Endothelial cell of umbilical vein (primary cell): ENCODE measurements around the gene TMEM120B. TPM values are rescaled to one million over a fixed set of nuclear protein-coding genes. Genes with fewer than 3 reads are reported as not detected.

Experiments used
- BruUV-seq: library from RNA; stranded (reverse); fragments of 400-500 nt; replicated peaks from 2 replicates; lab custom pipeline; 2021; lab: Mats Ljungman, UMichigan
- CTCF ChIA-PET: fragments of 300-600, 350-600 bp; sonication (Branson Sonifier 250); formaldehyde crosslinking; loops from one replicate; lab custom pipeline; 2021; ENCODE audit warnings: antibody characterized with exemption, inconsistent platforms; lab: Charles Lee
- POLR2A ChIA-PET: fragments of 300-600, 350-600 bp; sonication (Branson Sonifier 250); formaldehyde crosslinking; loops from one replicate; lab custom pipeline; 2021; ENCODE audit warnings: antibody characterized with exemption, inconsistent platforms; lab: Charles Lee
- DNase-seq: peaks from one replicate; pipeline ENCODE4 v3.0.0-alpha.2; 2011; ENCODE audit warnings: low read depth, low spot score
- FAIRE-seq: peaks from 2 replicates; lab custom pipeline; 2011; peaks lifted over from hg19 to GRCh38; lab: Jason Lieb, UNC
- H2AFZ ChIP-seq: 2 replicates; pipeline ENCODE4 v1.6.0; 2012; ENCODE audit warnings: low read depth, low read length, control low read depth, inconsistent platforms
- H3K27ac ChIP-seq: 2 replicates; pipeline ENCODE4 v1.5.1; 2011; ENCODE audit warnings: low read depth, mild to moderate bottlenecking, control low read depth, low read length, moderate library complexity; ENCODE audit not compliant: insufficient read depth
- H3K27me3 ChIP-seq, 2 experiments: 2 replicates each; pipeline versions ENCODE4 v1.6.0 to v1.6.1; 2011; ENCODE audit warnings: low read length in 2 of 2, mixed read lengths in 1 of 2; ENCODE audit not compliant: control insufficient read depth in 2 of 2, insufficient read depth in 2 of 2
- H3K36me3 ChIP-seq, 2 experiments: 2 replicates in 1 of 2; 3 replicates in 1 of 2; pipeline ENCODE4 v1.5.1; 2011; ENCODE audit warnings: low read length in 2 of 2, mild to moderate bottlenecking in 1 of 2, moderate library complexity in 1 of 2; ENCODE audit not compliant: control insufficient read depth in 2 of 2, insufficient read depth in 2 of 2; ENCODE audit errors: extremely low read depth in 1 of 2
- H3K4me1 ChIP-seq: 3 replicates; pipeline ENCODE4 v1.5.1; 2011; ENCODE audit warnings: mild to moderate bottlenecking, low read length; ENCODE audit not compliant: control insufficient read depth, insufficient read depth; ENCODE audit errors: extremely low read depth
- H3K4me2 ChIP-seq: 2 replicates; pipeline ENCODE4 v1.6.1; 2011; ENCODE audit warnings: low read length, control low read depth, mixed read lengths; ENCODE audit not compliant: insufficient read depth
- H3K4me3 ChIP-seq, 3 experiments: fragments of 200-600 bp in 1 of 3; sonication (generic), shearing (Covaris generic) in 1 of 3; replicated peaks in 1 of 3; 2 replicates each; pipeline ENCODE4 v1.5.1; 2011 to 2016; ENCODE audit warnings: control low read depth in 3 of 3, low read length in 3 of 3, mild to moderate bottlenecking in 2 of 3, inconsistent platforms in 1 of 3, low read depth in 1 of 3, moderate library complexity in 1 of 3; ENCODE audit not compliant: insufficient read depth in 1 of 3
- H3K79me2 ChIP-seq: 2 replicates; pipeline ENCODE4 v1.6.0; 2012; ENCODE audit warnings: low read length, inconsistent platforms; ENCODE audit not compliant: control insufficient read depth, insufficient read depth
- H3K9ac ChIP-seq: replicated peaks from 2 replicates; pipeline ENCODE3; 2011; ENCODE audit warnings: low read length, control low read depth; ENCODE audit not compliant: insufficient read depth; ENCODE audit errors: extremely low read depth
- H3K9me1 ChIP-seq: replicated peaks from 3 replicates; pipeline ENCODE4 v1.6.0; 2011; ENCODE audit warnings: mild to moderate bottlenecking, low read length; ENCODE audit not compliant: control insufficient read depth, insufficient read depth; ENCODE audit errors: extremely low read depth
- H3K9me3 ChIP-seq: replicated peaks from 2 replicates; pipeline ENCODE4 v1.5.1; 2012; ENCODE audit warnings: low read length, inconsistent platforms; ENCODE audit not compliant: control insufficient read depth, insufficient read depth
- H4K20me1 ChIP-seq: replicated peaks from 2 replicates; pipeline ENCODE3; 2011; ENCODE audit warnings: mild to moderate bottlenecking, low read length; ENCODE audit not compliant: control insufficient read depth, insufficient read depth; ENCODE audit errors: extremely low read depth
- EZH2 ChIP-seq: IDR thresholded peaks from 2 replicates; pipeline ENCODE4 v1.6.1; 2012; ENCODE audit warnings: borderline replicate concordance, low read depth, mild to moderate bottlenecking, moderate library complexity, low read length, inconsistent platforms; ENCODE audit not compliant: severe bottlenecking
- FOS ChIP-seq: IDR thresholded peaks from 2 replicates; pipeline ENCODE4 v1.6.1; 2011; ENCODE audit warnings: mild to moderate bottlenecking, low read length, moderate library complexity, borderline replicate concordance; ENCODE audit not compliant: insufficient read depth
- GATA2 ChIP-seq: IDR thresholded peaks from 2 replicates; pipeline ENCODE4 v1.7.0; 2011; ENCODE audit warnings: low read depth, mild to moderate bottlenecking, moderate library complexity, mixed read lengths, low read length; ENCODE audit not compliant: insufficient read length, insufficient read depth
- JUN ChIP-seq: IDR thresholded peaks from 2 replicates; pipeline ENCODE4 v1.6.1; 2011; ENCODE audit warnings: borderline replicate concordance, low read depth; ENCODE audit not compliant: insufficient read length, insufficient read depth
- MYC ChIP-seq: IDR thresholded peaks from one replicate; pipeline ENCODE4 v1.6.1; 2011; ENCODE audit warnings: mild to moderate bottlenecking, low read depth, low read length
- POLR2A ChIP-seq: IDR thresholded peaks from 2 replicates; pipeline ENCODE4 v1.6.1; 2012; ENCODE audit warnings: low read depth, mild to moderate bottlenecking, control low read depth, low read length
- POLR2AphosphoS5 ChIP-seq: IDR thresholded peaks from 2 replicates; pipeline ENCODE4 v1.6.1; 2012; ENCODE audit warnings: low read depth, mild to moderate bottlenecking, control low read depth, low read length, moderate library complexity; ENCODE audit not compliant: insufficient read depth
- dilution Hi-C: fragments of 300-500 bp; cut with MboI; formaldehyde crosslinking; loops from one replicate; pipeline ENCODE4 v1.15.0; 2019; ENCODE audit warnings: low sequenced_read_pairs; ENCODE audit not compliant: extremely low pct_ligation_motif_present
- intact Hi-C: fragments of 100-400 bp; cut with micrococcal nuclease; formaldehyde crosslinking; loops from one replicate; pipeline ENCODE4 v1.10.0; 2022
- polyA plus RNA-seq, 4 experiments: library from polyadenylated mRNA; depleted of rRNA in 3 of 4; stranded (reverse) in 3 of 4; unstranded in 1 of 4; fragments of >200 nt; gene quantifications; 2 replicates each; pipeline versions ENCODE4 v1.2.1 to v1.2.3, GENCODE V29; 2011 to 2012; ENCODE audit warnings: missing spikeins in 1 of 4
- total RNA-seq: library from RNA; stranded (reverse); gene quantifications from 2 replicates; pipeline ENCODE4 v1.2.3, GENCODE V29; 2021
- TF ChIP-seq, protein P1 (sequence below), 2 donors: IDR thresholded peaks; 1 replicate in 1 of 2; 2 replicates in 1 of 2; pipeline ENCODE4 v1.5.1; 2011; ENCODE audit warnings: low read length in 2 of 2, mild to moderate bottlenecking in 2 of 2, moderate library complexity in 2 of 2, control low read depth in 1 of 2, inconsistent platforms in 1 of 2, low read depth in 1 of 2; ENCODE audit not compliant: insufficient read depth in 1 of 2; ENCODE audit errors: extremely low read depth in 1 of 2
- TF ChIP-seq, protein P2 (sequence below): IDR thresholded peaks from 2 replicates; pipeline ENCODE4 v1.6.1; 2011; ENCODE audit not compliant: insufficient read depth, insufficient read length

The TMEM120B gene
- total and polyA plus RNA-seq, 2 donors (not counting 3 experiments of a cell fraction or from before 2014, with no cell fraction given): 10.4 to 12.8 TPM

DNA sequence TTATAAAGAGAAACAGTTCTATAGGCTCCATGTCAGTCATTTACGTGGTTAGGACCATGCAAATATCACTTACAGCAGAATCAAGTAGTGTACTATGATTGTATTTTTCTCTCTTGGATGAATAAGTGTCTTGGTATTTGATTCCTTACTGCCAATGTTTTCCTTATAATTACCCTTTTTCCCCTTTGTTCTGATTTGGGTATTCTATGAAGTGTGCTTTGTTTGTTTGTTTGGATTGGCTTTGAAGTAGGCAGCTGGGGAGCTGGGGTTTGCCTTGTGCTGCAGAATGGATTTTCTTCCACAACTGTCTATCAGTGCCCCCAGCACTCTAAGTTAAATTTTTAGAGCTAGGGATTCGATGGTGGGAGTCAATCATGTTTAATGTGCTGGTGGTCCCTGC, 12.4 kb downstream of the TMEM120B start:
- Histone ChIP-seq H3K4me3 (no peak overlapping the region), H3K79me2 (peaks cover 2% of the 10 kb centered on the region), H2AFZ (no peak overlapping the region), H3K9me1 (no peaks in the 10 kb centered on the region), H3K4me1 (peaks cover 7% of the 10 kb centered on the region), H3K4me2 (no peak overlapping the region), H3K9me3 (no peaks in the 10 kb centered on the region), H3K27me3 (no peaks in the 10 kb centered on the region), H3K9ac (no peak overlapping the region), H3K27ac (no peak overlapping the region), H3K36me3 (no peaks in the 10 kb centered on the region), H4K20me1 (no peaks in the 10 kb centered on the region)
- intact Hi-C loops: no loop called here
- ChIA-PET POLR2A (interaction anchor here (0.5 kb wide), 1 partner anchor 432 kb away, joined by 4 read pairs; no protein-coding TSS in a partner anchor), CTCF (interaction anchor here (1.3 kb wide), 1 partner anchor 12 kb away, joined by 4 read pairs; the partner anchor contains the start of gene TMEM120B)
- TF ChIP-seq JUN (no peak), MYC (no peak), EZH2 (no peak), FOS (no peak), POLR2AphosphoS5 (no peak), GATA2 (no peak), POLR2A (no peak)
- TF ChIP-seq, protein P1, sequence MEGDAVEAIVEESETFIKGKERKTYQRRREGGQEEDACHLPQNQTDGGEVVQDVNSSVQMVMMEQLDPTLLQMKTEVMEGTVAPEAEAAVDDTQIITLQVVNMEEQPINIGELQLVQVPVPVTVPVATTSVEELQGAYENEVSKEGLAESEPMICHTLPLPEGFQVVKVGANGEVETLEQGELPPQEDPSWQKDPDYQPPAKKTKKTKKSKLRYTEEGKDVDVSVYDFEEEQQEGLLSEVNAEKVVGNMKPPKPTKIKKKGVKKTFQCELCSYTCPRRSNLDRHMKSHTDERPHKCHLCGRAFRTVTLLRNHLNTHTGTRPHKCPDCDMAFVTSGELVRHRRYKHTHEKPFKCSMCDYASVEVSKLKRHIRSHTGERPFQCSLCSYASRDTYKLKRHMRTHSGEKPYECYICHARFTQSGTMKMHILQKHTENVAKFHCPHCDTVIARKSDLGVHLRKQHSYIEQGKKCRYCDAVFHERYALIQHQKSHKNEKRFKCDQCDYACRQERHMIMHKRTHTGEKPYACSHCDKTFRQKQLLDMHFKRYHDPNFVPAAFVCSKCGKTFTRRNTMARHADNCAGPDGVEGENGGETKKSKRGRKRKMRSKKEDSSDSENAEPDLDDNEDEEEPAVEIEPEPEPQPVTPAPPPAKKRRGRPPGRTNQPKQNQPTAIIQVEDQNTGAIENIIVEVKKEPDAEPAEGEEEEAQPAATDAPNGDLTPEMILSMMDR (IDR thresholded peaks at IDR 0.05; ENCODE audit: extremely low read depth in 1 of 2, insufficient read depth in 1 of 2, low read depth in 1 of 2, low read length in 2 of 2): no peak
- TF ChIP-seq, protein P2, sequence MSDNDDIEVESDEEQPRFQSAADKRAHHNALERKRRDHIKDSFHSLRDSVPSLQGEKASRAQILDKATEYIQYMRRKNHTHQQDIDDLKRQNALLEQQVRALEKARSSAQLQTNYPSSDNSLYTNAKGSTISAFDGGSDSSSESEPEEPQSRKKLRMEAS: no peak
- BruUV-seq: no TSS peak
- FAIRE-seq (peak; percentile 59), DNase-seq (peak; percentile 26)
- dilution Hi-C loops: no loop called here
